ENCODE measurements around the gene MAMLD1. TPM values are rescaled to one million over a fixed set of nuclear protein-coding genes. Genes with fewer than 3 reads are reported as not detected.

The MAMLD1 gene
- total RNA-seq, 1 donor from 2014 or later = 1.8 TPM

DNA sequence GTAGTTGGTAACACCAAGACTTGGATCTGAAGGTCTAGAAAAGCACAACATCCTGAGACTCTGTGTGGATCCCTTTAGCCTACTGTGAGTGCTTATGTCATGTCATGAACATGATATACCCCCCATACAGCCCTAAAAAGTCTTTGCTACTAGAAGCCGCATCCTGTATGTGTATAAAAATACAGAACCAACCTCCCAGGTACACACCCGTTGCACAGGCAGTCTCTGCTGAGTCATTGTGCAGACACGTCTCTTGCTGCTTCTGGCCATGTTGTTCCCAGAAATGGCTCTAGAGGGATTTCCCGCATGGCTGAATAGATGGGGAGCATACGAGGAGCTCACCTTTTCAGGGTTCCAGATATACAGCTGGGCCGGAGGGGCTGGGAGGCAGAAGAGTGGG is 93.3 kb downstream of the MAMLD1 start:
- no peaks in the 10 kb centered on the region for H3K36me3 ChIP-seq
- H3K9me3 ChIP-seq (replicated peaks) = no peaks in the 10 kb centered on the region
- no peak overlapping the region for H3K4me3 ChIP-seq
- no peaks in the 10 kb centered on the region for H3K27me3 ChIP-seq (ENCODE audit: low read depth)
- H3K27ac ChIP-seq (replicated peaks) = no peak overlapping the region
- TF ChIP-seq, protein P1, sequence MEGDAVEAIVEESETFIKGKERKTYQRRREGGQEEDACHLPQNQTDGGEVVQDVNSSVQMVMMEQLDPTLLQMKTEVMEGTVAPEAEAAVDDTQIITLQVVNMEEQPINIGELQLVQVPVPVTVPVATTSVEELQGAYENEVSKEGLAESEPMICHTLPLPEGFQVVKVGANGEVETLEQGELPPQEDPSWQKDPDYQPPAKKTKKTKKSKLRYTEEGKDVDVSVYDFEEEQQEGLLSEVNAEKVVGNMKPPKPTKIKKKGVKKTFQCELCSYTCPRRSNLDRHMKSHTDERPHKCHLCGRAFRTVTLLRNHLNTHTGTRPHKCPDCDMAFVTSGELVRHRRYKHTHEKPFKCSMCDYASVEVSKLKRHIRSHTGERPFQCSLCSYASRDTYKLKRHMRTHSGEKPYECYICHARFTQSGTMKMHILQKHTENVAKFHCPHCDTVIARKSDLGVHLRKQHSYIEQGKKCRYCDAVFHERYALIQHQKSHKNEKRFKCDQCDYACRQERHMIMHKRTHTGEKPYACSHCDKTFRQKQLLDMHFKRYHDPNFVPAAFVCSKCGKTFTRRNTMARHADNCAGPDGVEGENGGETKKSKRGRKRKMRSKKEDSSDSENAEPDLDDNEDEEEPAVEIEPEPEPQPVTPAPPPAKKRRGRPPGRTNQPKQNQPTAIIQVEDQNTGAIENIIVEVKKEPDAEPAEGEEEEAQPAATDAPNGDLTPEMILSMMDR (IDR thresholded peaks at IDR 0.05; ENCODE audit: borderline replicate concordance) = no peak
- peaks cover 5% of the 10 kb centered on the region for H3K4me1 ChIP-seq
- no peak for DNase-seq
- intact Hi-C loops (cut with micrococcal nuclease) = no loop called here

- H3K4me1 ChIP-seq = peaks cover under 1% of the 10 kb centered on the region
- no peak for DNase-seq
- TF ChIP-seq, protein P1 (IDR thresholded peaks at IDR 0.05; ENCODE audit: borderline replicate concordance) = no peak
- H3K9me3 ChIP-seq (replicated peaks) = no peaks in the 10 kb centered on the region
- no peaks in the 10 kb centered on the region for H3K27me3 ChIP-seq (ENCODE audit: low read depth)
- H3K4me3 ChIP-seq = no peak overlapping the region
- no peak overlapping the region for H3K27ac ChIP-seq (replicated peaks)
- intact Hi-C loops (cut with micrococcal nuclease) = no loop called here
- no peaks in the 10 kb centered on the region for H3K36me3 ChIP-seq
Observed at GRCh38 chrX:150456941-150457340, 93.8 kb downstream of the MAMLD1 start.

- H3K27ac ChIP-seq (replicated peaks) = no peak overlapping the region
- no peak overlapping the region for H3K4me3 ChIP-seq
- no peak for DNase-seq
- no peaks in the 10 kb centered on the region for H3K36me3 ChIP-seq
- H3K27me3 ChIP-seq (ENCODE audit: low read depth) = no peaks in the 10 kb centered on the region
- H3K4me1 ChIP-seq = no peaks in the 10 kb centered on the region
- no peaks in the 10 kb centered on the region for H3K9me3 ChIP-seq (replicated peaks)
- TF ChIP-seq, protein P1 (IDR thresholded peaks at IDR 0.05; ENCODE audit: borderline replicate concordance) = no peak
- intact Hi-C loops (cut with micrococcal nuclease) = no loop called here
Observed at GRCh38 chrX:150459196-150459595, 96.1 kb downstream of the MAMLD1 start.

- TF ChIP-seq, protein P1 (IDR thresholded peaks at IDR 0.05; ENCODE audit: borderline replicate concordance) = no peak
- Histone ChIP-seq H3K36me3 (no peaks in the 10 kb centered on the region), H3K27ac (replicated peaks) (no peak overlapping the region), H3K4me3 (no peak overlapping the region), H3K4me1 (no peaks in the 10 kb centered on the region), H3K9me3 (replicated peaks) (no peaks in the 10 kb centered on the region), H3K27me3 (ENCODE audit: low read depth) (no peaks in the 10 kb centered on the region)
- intact Hi-C loops (cut with micrococcal nuclease) = no loop called here
- DNase-seq = no peak
Observed at GRCh38 chrX:150460063-150460462, 96.9 kb downstream of the MAMLD1 start.

GRCh38 chrX:150460781-150461180 is 97.7 kb downstream of the MAMLD1 start:
- no peaks in the 10 kb centered on the region for H3K36me3 ChIP-seq
- no peak for DNase-seq
- no peaks in the 10 kb centered on the region for H3K4me1 ChIP-seq
- TF ChIP-seq, protein P1 (IDR thresholded peaks at IDR 0.05; ENCODE audit: borderline replicate concordance) = no peak
- no peak overlapping the region for H3K27ac ChIP-seq (replicated peaks)
- H3K9me3 ChIP-seq (replicated peaks) = no peaks in the 10 kb centered on the region
- no peak overlapping the region for H3K4me3 ChIP-seq
- no peaks in the 10 kb centered on the region for H3K27me3 ChIP-seq (ENCODE audit: low read depth)
- intact Hi-C loops (cut with micrococcal nuclease) = no loop called here

GRCh38 chrX:150463566-150463965 is 100.4 kb downstream of the MAMLD1 start:
- no peaks in the 10 kb centered on the region for H3K4me1 ChIP-seq
- DNase-seq = no peak
- H3K9me3 ChIP-seq (replicated peaks) = no peaks in the 10 kb centered on the region
- no peaks in the 10 kb centered on the region for H3K27me3 ChIP-seq (ENCODE audit: low read depth)
- H3K27ac ChIP-seq (replicated peaks) = no peak overlapping the region
- H3K4me3 ChIP-seq = no peak overlapping the region
- H3K36me3 ChIP-seq = no peaks in the 10 kb centered on the region
- TF ChIP-seq, protein P1 (IDR thresholded peaks at IDR 0.05; ENCODE audit: borderline replicate concordance) = no peak
- intact Hi-C loops (cut with micrococcal nuclease) = no loop called here

Data from left ventricle myocardium inferior (tissue), 1 donor.